OCI-LY3 (cell line): ENCODE data around the gene TMEM178B.

Experiments
- CTCF ChIP-seq: fragments of 200-600, 300-600 bp; sonication (generic); IDR thresholded peaks from 2 replicates; pipeline ENCODE4 v1.5.1; 2014; ENCODE audit warnings: antibody characterized with exemption, low read length, low read depth
- EZH2phosphoT487 ChIP-seq: fragments of 200-600 bp; shearing (Covaris generic); IDR thresholded peaks from 2 replicates; pipeline ENCODE4 v1.6.1; 2018; ENCODE audit warnings: antibody characterized with exemption, mixed run types, low read depth

GRCh38 chr7:141073641-141074161 is at the start of gene TMEM178B:
- TF ChIP-seq CTCF, result no peak
- TF ChIP-seq EZH2phosphoT487, result no peak
